HG03457 (cell line): ENCODE measurements around the gene NUP153.

Source experiments
- ATAC-seq: cut with Tn5 transposase; IDR thresholded peaks from one replicate; pipeline ENCODE4 v1.9.1; 2021; ENCODE audit warnings: moderate number of reproducible peaks; ENCODE audit not compliant: unreplicated experiment

Gene NUP153

GRCh38 chr6:17672064-17672718 is 34.5 kb downstream of the NUP153 start:
- ATAC-seq: no peak

DNA sequence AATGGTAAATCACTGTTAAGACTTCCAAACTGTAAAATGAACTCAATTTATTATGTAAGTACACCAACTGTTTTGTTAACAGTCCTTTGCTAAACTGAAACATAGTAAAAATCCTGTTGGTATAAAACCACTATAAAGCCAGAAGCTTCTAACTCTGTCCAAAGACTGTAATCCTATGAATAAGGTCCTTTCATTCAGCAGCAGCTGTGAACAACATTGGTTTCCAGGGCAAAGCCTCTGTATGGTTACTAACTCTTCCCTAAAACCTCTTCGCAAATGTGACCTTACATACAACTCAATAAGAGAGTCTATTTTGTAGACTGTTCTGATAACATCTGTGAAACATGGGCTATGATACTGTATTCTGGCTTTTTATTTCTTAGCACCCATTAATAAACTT is 40.1 kb downstream of the NUP153 start:
- ATAC-seq: no peak

DNA sequence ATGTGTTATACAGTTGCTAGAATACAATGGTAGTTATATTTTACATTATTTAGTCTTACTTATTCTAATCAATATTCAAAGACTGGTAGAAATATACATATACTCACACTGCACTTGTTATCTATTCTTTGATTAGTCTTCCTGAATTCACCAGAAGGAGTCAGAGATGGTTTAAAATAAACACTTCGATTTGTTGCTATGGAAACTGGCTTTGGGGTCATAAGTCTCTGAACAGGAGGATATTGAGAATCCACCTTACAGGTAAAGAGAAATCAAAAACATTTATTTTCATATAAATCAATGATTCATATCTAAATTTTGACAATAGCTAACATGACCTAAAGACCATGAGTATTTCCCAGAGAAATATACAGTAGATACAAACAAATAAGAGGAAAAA is 41.6 kb downstream of the NUP153 start:
- no peak for ATAC-seq

DNA sequence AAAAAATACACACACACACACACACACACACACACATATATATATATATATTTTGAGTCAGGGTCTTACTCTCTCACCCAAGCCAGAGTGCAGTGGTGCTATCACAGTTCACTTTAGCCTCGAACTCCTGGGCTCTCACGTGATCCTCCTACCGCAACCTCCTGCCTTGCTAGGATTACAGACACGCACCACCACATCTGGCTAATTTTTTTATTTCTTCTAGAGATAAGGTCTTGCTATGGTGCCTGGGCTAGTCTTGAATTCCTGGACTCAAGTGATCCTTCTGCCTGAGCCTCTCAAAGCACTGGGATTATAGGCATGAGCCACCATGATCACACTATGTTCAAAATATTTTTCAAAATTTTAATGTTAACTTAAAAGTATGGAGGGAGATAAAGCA is 43.5 kb downstream of the NUP153 start:
- ATAC-seq: no peak

- ATAC-seq: no peak
Measured at GRCh38 chr6:17662585-17662984, 44.1 kb downstream of the NUP153 start.

GRCh38 chr6:17656644-17657043 is 50.1 kb downstream of the NUP153 start:
- no peak for ATAC-seq

DNA sequence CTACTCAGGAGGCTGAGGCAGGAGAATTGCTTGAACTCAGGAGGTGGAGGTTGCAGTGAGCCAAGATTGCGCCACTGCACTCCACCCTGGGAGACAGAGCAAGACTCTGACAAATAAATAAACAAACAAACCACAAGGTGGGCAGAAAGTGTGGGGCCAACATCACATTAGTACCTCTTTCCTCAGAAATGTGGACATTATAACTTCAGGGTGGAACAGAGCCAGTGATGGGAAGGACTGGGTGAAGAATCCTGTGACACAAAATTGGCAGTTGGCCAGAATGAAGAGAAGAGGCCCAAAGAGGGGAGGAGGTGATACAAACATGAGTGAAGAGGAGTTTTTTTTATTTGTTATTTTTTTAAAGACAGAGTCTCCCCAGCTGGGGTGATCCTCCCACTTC is 50.6 kb downstream of the NUP153 start:
- no peak for ATAC-seq

DNA sequence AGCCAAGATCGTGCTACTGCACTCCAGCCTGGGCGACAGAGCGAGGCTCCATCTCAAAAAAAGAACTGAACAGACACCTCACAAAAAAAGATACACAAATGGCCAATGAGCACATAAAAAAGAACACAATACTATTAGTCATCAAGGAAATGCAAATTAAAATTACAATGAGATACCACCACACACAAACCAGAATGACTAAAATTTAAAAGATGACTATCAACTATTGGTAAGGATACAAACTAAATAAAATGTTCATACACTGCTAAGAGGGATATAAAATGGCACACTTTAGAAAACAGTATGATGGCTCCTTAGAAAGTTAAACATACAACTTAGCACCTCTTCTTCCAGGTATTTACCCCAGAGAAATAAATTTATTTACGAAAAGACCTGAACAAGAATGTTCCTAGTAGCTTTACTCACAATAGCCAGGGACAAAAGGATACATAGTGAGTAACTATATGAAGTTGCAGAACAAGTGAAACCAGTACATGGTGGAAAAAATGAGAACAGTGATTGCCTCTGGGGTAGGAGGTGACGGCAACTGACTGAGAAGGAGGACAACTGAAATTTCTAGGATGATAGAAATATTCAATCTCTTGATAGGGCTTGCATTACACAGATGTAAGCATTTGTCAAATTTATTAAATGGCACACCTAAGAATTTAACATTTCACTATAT is 53.4 kb downstream of the NUP153 start:
- ATAC-seq: no peak

DNA sequence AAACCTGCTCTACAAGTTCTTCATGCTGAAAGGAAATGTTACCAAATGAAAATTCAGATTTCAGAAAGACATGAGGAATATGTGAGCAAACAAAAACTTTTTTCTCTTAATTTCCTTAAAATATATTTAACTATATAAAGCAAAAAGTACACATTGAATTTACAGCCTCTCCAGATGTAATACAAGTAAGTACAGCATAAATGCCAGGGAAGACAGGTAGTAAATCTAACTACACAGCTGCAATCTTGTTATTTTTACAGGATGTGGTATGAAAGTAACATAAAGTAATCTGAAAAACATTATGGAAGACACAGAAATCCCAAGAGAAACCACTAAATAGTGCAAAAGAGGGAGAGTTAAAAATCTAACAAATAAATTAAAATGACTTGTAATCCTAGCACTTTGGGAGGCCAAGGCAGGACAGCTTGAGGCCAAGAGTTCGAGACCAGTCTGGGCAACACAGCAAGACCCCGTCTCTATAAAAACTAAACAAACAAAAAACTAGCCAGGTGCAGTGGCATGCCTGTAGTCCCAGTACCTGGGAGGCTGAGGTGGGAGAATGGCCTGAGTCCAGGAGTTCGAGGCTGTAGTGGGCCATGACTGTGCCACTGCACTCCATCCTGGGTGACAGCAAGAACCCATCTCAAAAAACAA is 55.9 kb downstream of the NUP153 start:
- ATAC-seq: no peak

- ATAC-seq: no peak
Measured at GRCh38 chr6:17648745-17649144, 58.0 kb downstream of the NUP153 start.

DNA sequence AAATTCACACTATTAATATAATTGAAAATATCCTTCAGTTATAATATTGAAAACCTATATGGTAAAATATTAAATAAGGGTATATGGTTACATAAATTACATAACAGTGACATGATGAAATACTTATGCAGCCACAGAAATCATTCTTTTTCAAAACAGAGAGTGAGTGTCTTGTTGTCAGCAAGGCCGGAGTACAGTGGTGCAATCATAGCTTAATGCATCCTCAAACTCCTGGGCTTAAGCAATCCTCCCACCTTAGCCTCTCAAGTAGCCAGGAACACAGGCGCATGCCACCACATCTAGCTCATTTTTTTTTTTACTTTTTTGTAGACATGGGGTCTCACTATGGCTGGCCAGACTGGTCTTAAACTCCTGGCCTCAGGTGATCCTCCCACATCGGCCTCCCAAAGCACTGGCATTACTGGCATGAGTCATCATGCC is 66.2 kb downstream of the NUP153 start:
- no peak for ATAC-seq

DNA sequence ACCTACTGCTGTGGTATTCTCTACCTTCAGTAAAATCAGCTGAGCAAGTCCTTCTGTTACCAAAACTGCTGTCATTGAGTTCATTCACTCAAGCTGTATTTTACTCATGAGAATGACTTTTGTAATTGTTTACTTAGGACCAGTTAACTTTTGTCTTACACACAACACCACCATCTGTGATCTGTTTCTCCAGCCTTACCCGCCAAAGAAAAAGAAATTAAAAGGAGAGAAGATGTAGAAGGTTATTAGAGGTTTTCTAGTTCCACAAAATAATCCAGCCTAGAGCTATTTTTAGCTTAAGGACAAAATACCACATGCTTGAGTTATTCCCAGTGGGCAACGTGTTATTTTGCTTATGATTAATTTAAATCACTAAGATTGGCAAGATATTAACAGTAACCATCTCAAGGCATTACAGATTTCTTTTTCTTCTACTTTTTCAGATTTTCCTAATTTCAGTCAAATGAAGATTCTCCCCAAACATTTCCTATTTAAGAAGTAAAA is 68.5 kb downstream of the NUP153 start:
- ATAC-seq: no peak

GRCh38 chr6:17635568-17635967 is 71.2 kb downstream of the NUP153 start:
- no peak for ATAC-seq

DNA sequence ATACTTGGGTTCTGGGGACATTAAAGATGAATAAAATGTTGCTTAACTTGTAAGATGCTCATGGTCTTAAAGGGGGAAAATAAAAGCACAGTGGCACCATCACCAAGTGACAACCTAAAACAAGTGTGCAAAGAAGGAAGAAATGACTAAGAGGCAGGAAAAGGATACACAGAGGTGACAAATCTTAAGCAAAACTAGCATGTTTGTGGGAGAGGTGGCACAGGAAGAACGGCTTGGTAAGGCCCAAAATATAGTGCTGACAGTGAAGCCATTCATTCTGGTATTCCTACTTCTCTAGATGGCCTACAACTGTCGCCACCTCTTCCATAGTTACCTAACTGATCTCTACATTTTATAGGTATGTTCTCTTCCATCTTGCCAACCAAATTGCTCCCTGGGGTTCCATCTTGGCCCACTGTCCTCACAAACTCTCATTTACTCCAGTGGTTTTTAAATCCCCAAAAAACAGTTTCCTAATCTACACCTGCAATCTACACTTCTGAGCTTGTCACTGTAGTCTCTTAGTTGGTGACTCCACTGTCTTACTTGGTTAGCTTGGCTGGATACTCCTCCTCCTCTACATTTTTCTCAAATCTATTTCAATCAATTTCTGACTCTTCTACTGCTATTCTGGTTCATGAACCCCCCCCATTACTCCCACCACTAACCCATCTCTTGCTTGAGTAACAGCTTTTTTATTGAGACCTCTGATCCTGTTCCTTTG is 73.1 kb downstream of the NUP153 start:
- ATAC-seq: no peak

DNA sequence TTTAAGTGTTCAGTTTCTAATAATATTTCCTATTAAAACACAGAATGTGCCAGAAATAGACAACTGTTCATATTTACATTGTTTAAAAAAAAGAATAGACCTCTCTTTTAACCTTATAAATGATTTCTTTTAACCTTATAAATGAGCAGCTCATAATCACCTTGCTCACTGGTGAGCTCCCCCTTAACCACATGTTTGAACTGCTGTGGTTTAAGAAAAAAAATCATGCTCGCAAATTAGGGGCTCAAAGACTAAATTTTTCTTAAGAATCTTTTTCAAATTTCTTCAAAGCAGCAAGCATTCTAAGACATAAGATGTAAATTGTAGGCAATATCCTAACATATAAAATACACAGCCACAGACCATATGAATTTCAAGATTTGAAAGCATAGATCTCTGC is 73.8 kb downstream of the NUP153 start:
- no peak for ATAC-seq

DNA sequence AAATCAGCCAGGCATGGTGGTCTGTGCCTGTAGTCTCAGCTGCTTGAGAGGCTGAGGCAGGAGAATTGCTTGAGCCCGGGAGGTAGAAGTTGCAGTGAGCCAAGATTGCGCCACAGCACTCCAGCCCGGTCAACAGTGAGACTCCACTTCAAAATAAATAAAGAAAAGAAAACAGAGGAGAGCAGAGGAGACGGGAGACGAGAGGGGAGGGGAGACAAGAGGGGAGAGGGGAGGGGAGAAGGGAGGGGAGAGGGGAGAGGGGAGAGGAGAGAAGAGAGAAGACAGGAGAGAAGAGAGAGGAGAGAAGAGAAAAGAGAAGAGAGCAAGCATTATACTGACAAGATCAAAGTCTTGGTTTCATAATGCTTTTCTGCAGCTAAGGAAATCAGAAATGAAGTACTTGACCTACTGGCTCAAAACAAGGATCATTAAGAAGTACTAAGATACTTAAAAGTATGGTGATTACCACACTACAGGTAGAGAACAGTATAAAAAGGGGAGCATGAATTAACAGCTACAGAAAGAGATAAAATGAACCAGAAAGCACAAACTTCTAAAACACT is 76.1 kb downstream of the NUP153 start:
- ATAC-seq: no peak

- no peak for ATAC-seq
Measured at GRCh38 chr6:17629824-17630510, 76.8 kb downstream of the NUP153 start.

GRCh38 chr6:17628873-17629272 is 77.9 kb downstream of the NUP153 start:
- no peak for ATAC-seq

DNA sequence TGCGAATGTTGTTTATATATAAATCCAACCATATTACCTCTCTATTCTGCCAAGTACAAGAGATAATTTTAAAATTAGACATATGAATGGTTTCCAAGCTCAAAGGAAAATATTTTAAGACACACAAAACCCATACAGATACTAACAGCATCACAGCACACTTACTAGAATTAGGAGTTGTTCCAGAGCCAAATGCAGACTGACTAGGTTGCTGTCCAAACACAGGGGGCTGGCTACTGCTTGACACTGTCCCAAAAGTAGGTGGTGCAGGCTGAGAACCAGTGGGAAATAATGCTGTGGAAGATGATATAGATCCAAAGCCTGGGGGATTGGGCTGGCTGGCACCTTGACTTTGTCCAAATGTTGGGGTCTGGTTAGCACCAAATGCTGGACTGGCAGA is 82.3 kb downstream of the NUP153 start:
- no peak for ATAC-seq

- ATAC-seq: no peak
Measured at GRCh38 chr6:17622144-17622543, 84.6 kb downstream of the NUP153 start.

- ATAC-seq: peak; percentile 88
Measured at GRCh38 chr6:17621003-17621402, 85.7 kb downstream of the NUP153 start.
